SJSA1 (cell line): ENCODE measurements around the gene POP4. TPM values are rescaled to one million over a fixed set of nuclear protein-coding genes. Genes with fewer than 3 reads are reported as not detected.
"Not testable (repeated sequence)": the region's sequence is repeated elsewhere in the genome, so short reads cannot be mapped to it uniquely, and the experiment has no call there.

Experiments used
- DNase-seq, 2 experiments: peaks; one replicate each; pipeline ENCODE4 v3.0.0-alpha.2; 2015 to 2020; ENCODE audit warnings: low spot score in 2 of 2, low read depth in 1 of 2
- H3K27ac ChIP-seq: fragments of 250-450 bp; sonication (Bioruptor Pico); 2 replicates; pipeline ENCODE4 v1.5.1; 2020; ENCODE audit warnings: mild to moderate bottlenecking, moderate library complexity
- H3K27me3 ChIP-seq: fragments of 250-450 bp; sonication (Bioruptor Pico); replicated peaks from 2 replicates; pipeline ENCODE4 v1.5.1; 2020; ENCODE audit warnings: mild to moderate bottlenecking, moderate library complexity
- H3K36me3 ChIP-seq: fragments of 250-450 bp; sonication (Bioruptor Pico); 2 replicates; pipeline ENCODE4 v1.5.1; 2020; ENCODE audit warnings: mild to moderate bottlenecking
- H3K4me1 ChIP-seq: fragments of 250-450 bp; sonication (Bioruptor Pico); replicated peaks from 2 replicates; pipeline ENCODE4 v1.6.1; 2021; ENCODE audit warnings: mild to moderate bottlenecking
- H3K4me3 ChIP-seq: fragments of 250-450 bp; sonication (Bioruptor Pico); 2 replicates; pipeline ENCODE4 v1.5.1; 2020; ENCODE audit warnings: mild to moderate bottlenecking
- H3K9me3 ChIP-seq: fragments of 250-450 bp; sonication (Bioruptor Pico); replicated peaks from 2 replicates; pipeline ENCODE4 v1.5.1; 2020; ENCODE audit warnings: mild to moderate bottlenecking
- total RNA-seq: library from RNA; depleted of rRNA; stranded (reverse); fragments of >200 nt; shearing (Covaris generic); gene quantifications from 2 replicates; pipeline ENCODE4 v1.2.3, GENCODE V29; 2014

POP4 gene
- total RNA-seq, 1 experiment from 2014 or later: 92.4 TPM

GRCh38 chr19:29623726-29624488, 17.8 kb downstream of the POP4 start:
- DNase-seq: no peak
- no peaks in the 10 kb centered on the region for H3K36me3 ChIP-seq
- no peak overlapping the region for H3K4me3 ChIP-seq
- no peaks in the 10 kb centered on the region for H3K9me3 ChIP-seq
- no peaks in the 10 kb centered on the region for H3K27me3 ChIP-seq
- no peak overlapping the region for H3K27ac ChIP-seq
- no peaks in the 10 kb centered on the region for H3K4me1 ChIP-seq

- Histone ChIP-seq H3K27ac (no peak overlapping the region), H3K36me3 (no peaks in the 10 kb centered on the region), H3K9me3 (no peaks in the 10 kb centered on the region), H3K4me3 (no peak overlapping the region), H3K4me1 (no peaks in the 10 kb centered on the region), H3K27me3 (no peaks in the 10 kb centered on the region)
- no peak for DNase-seq
These were observed 18.6 kb downstream of the POP4 start for GRCh38 chr19:29624489-29625185.

GRCh38 chr19:29625186-29625651, 19.1 kb downstream of the POP4 start:
- no peaks in the 10 kb centered on the region for H3K27me3 ChIP-seq
- H3K36me3 ChIP-seq: no peaks in the 10 kb centered on the region
- H3K27ac ChIP-seq: no peak overlapping the region
- H3K9me3 ChIP-seq: no peaks in the 10 kb centered on the region
- no peak overlapping the region for H3K4me3 ChIP-seq
- H3K4me1 ChIP-seq: no peaks in the 10 kb centered on the region
- no peak for DNase-seq

- no peaks in the 10 kb centered on the region for H3K27me3 ChIP-seq
- DNase-seq: no peak
- H3K36me3 ChIP-seq: no peaks in the 10 kb centered on the region
- no peaks in the 10 kb centered on the region for H3K9me3 ChIP-seq
- H3K4me1 ChIP-seq: no peaks in the 10 kb centered on the region
- H3K27ac ChIP-seq: no peak overlapping the region
- no peak overlapping the region for H3K4me3 ChIP-seq
These were observed 20.3 kb downstream of the POP4 start for GRCh38 chr19:29626386-29626785.

- not testable (repeated sequence) for H3K36me3 ChIP-seq, H3K27ac ChIP-seq, H3K27me3 ChIP-seq, H3K4me1 ChIP-seq, H3K4me3 ChIP-seq, H3K9me3 ChIP-seq, DNase-seq
These were observed 20.7 kb downstream of the POP4 start for GRCh38 chr19:29626832-29627231.

- no peaks in the 10 kb centered on the region for H3K27me3 ChIP-seq
- H3K36me3 ChIP-seq: no peaks in the 10 kb centered on the region
- no peak for DNase-seq
- no peaks in the 10 kb centered on the region for H3K9me3 ChIP-seq
- no peaks in the 10 kb centered on the region for H3K4me1 ChIP-seq
- no peak overlapping the region for H3K27ac ChIP-seq
- no peak overlapping the region for H3K4me3 ChIP-seq
These were observed 22.7 kb downstream of the POP4 start for GRCh38 chr19:29628661-29629385.

GRCh38 chr19:29629836-29630534, 23.9 kb downstream of the POP4 start:
- Histone ChIP-seq H3K4me1 (no peaks in the 10 kb centered on the region), H3K36me3 (no peaks in the 10 kb centered on the region), H3K9me3 (no peaks in the 10 kb centered on the region; the same call in 1 of the 2 replicates), H3K27ac (no peak overlapping the region), H3K27me3 (no peaks in the 10 kb centered on the region), H3K4me3 (no peak overlapping the region)
- DNase-seq: no peak

GRCh38 chr19:29630655-29631054, 24.6 kb downstream of the POP4 start:
- H3K4me3 ChIP-seq: no peak overlapping the region
- DNase-seq: no peak
- H3K36me3 ChIP-seq: no peaks in the 10 kb centered on the region

GRCh38 chr19:29631450-29631849, 25.4 kb downstream of the POP4 start:
- Histone ChIP-seq H3K36me3 (no peaks in the 10 kb centered on the region), H3K4me3 (no peak overlapping the region), H3K27me3 (no peaks in the 10 kb centered on the region), H3K4me1 (no peaks in the 10 kb centered on the region), H3K27ac (no peak overlapping the region), H3K9me3 (no peaks in the 10 kb centered on the region; the same call in 1 of the 2 replicates)
- DNase-seq: no peak

More at GRCh38 chr19:29630655-29631054, 24.6 kb downstream of the POP4 start:
- Histone ChIP-seq H3K4me1 (no peaks in the 10 kb centered on the region), H3K27me3 (no peaks in the 10 kb centered on the region), H3K9me3 (no peaks in the 10 kb centered on the region; the same call in 1 of the 2 replicates), H3K27ac (no peak overlapping the region)

- Histone ChIP-seq H3K4me3 (no peak overlapping the region), H3K36me3 (no peaks in the 10 kb centered on the region), H3K4me1 (no peaks in the 10 kb centered on the region), H3K27me3 (no peaks in the 10 kb centered on the region), H3K27ac (no peak overlapping the region), H3K9me3 (no peaks in the 10 kb centered on the region; the same call in 1 of the 2 replicates)
- no peak for DNase-seq
These were observed 27.9 kb downstream of the POP4 start for GRCh38 chr19:29634002-29634401.

GRCh38 chr19:29634423-29635130, 28.5 kb downstream of the POP4 start:
- Histone ChIP-seq H3K27me3 (no peaks in the 10 kb centered on the region), H3K4me1 (no peaks in the 10 kb centered on the region), H3K4me3 (no peak overlapping the region), H3K9me3 (no peaks in the 10 kb centered on the region; the same call in 1 of the 2 replicates), H3K27ac (no peak overlapping the region), H3K36me3 (no peaks in the 10 kb centered on the region)
- DNase-seq: no peak

GRCh38 chr19:29635963-29636362, 29.9 kb downstream of the POP4 start:
- H3K36me3 ChIP-seq: no peaks in the 10 kb centered on the region

More at GRCh38 chr19:29635963-29636362, 29.9 kb downstream of the POP4 start:
- no peak for DNase-seq
- Histone ChIP-seq H3K27ac (no peak overlapping the region), H3K9me3 (no peaks in the 10 kb centered on the region; the same call in 1 of the 2 replicates), H3K27me3 (no peaks in the 10 kb centered on the region), H3K4me1 (no peaks in the 10 kb centered on the region), H3K4me3 (no peak overlapping the region)
